Activated CD4-positive, alpha-beta T cell treated with anti-CD3 and anti-CD28 coated beads, Interleukin-2, amount 10 ng/mL, durations not matched to agents 7 days and 5 days (primary cell): ENCODE measurements around the gene ESR1. TPM values are rescaled to one million over a fixed set of nuclear protein-coding genes. Genes with fewer than 3 reads are reported as not detected.
"Not testable (repeated sequence)": the region's sequence is repeated elsewhere in the genome, so short reads cannot be mapped to it uniquely, and the experiment has no call there.

Experiments used
- CTCF ChIA-PET: fragments of 350-600 bp; sonication (Branson Sonifier 250); formaldehyde crosslinking; loops from one replicate; lab custom pipeline; 2021; ENCODE audit warnings: antibody characterized with exemption; lab: Charles Lee
- POLR2A ChIA-PET: fragments of 350-600 bp; sonication (Branson Sonifier 250); formaldehyde crosslinking; loops from one replicate; lab custom pipeline; 2021; ENCODE audit warnings: antibody characterized with exemption; lab: Charles Lee
- DNase-seq: peaks from one replicate; pipeline ENCODE4 v3.0.0-alpha.2; 2020
- H3K27ac Mint-ChIP-seq: one replicate; pipeline ENCODE4 v1.8.0; 2021; ENCODE audit warnings: mild to moderate bottlenecking, moderate library complexity, mixed read lengths
- H3K27me3 Mint-ChIP-seq: one replicate; pipeline ENCODE4 v1.8.0; 2021; ENCODE audit warnings: mixed read lengths
- H3K36me3 Mint-ChIP-seq: one replicate; pipeline ENCODE4 v1.8.0; 2021; ENCODE audit warnings: low read depth, mixed read lengths
- H3K4me1 Mint-ChIP-seq: one replicate; pipeline ENCODE4 v1.8.0; 2021; ENCODE audit warnings: mixed read lengths
- H3K4me3 Mint-ChIP-seq: one replicate; pipeline ENCODE4 v1.8.0; 2021; ENCODE audit warnings: mild to moderate bottlenecking, moderate library complexity, mixed read lengths
- H3K9me3 Mint-ChIP-seq: one replicate; pipeline ENCODE4 v1.8.0; 2021; ENCODE audit warnings: mixed read lengths
- total RNA-seq, 2 experiments: library from RNA; stranded (reverse); gene quantifications; one replicate each; pipeline ENCODE4 v1.2.3, GENCODE V29; 2021

ESR1 gene
- total RNA-seq, 2 experiments from 2014 or later: 1.00 to 2.2 TPM

- Mint-ChIP-seq H3K9me3 (no peaks in the 10 kb centered on the region), H3K4me3 (no peak overlapping the region), H3K4me1 (peaks cover 2% of the 10 kb centered on the region), H3K27me3 (no peaks in the 10 kb centered on the region), H3K27ac (no peak overlapping the region), H3K36me3 (peaks cover 63% of the 10 kb centered on the region)
- DNase-seq: no peak
- POLR2A ChIA-PET: no interaction called here
- CTCF ChIA-PET: interaction anchor here (1.1 kb wide), 1 partner anchor 30 kb away, joined by 3 read pairs; no protein-coding TSS in a partner anchor
Observed at GRCh38 chr6:152129691-152130151, 322.2 kb downstream of the ESR1 start.

GRCh38 chr6:152130441-152130840 is 323.0 kb downstream of the ESR1 start:
- ChIA-PET CTCF (interaction anchor here (1.1 kb wide), 1 partner anchor 31 kb away, joined by 3 read pairs; no protein-coding TSS in a partner anchor), POLR2A (no interaction called here)
- Mint-ChIP-seq H3K36me3 (peaks cover 67% of the 10 kb centered on the region), H3K27me3 (no peaks in the 10 kb centered on the region), H3K9me3 (no peaks in the 10 kb centered on the region), H3K4me1 (peaks cover 2% of the 10 kb centered on the region), H3K27ac (no peak overlapping the region), H3K4me3 (no peak overlapping the region)
- DNase-seq: no peak

- no peak for DNase-seq
- ChIA-PET POLR2A (no interaction called here), CTCF (no interaction called here)
- Mint-ChIP-seq H3K27ac (no peak overlapping the region), H3K9me3 (no peaks in the 10 kb centered on the region), H3K36me3 (peaks cover 78% of the 10 kb centered on the region), H3K4me1 (no peaks in the 10 kb centered on the region), H3K4me3 (no peak overlapping the region), H3K27me3 (no peaks in the 10 kb centered on the region)
Observed at GRCh38 chr6:152135755-152136448, 328.4 kb downstream of the ESR1 start.

GRCh38 chr6:152136449-152136825 is 329.0 kb downstream of the ESR1 start:
- ChIA-PET CTCF (no interaction called here), POLR2A (no interaction called here)
- Mint-ChIP-seq H3K27ac (no peak overlapping the region), H3K4me3 (no peak overlapping the region), H3K36me3 (peaks cover 80% of the 10 kb centered on the region), H3K27me3 (no peaks in the 10 kb centered on the region), H3K4me1 (no peaks in the 10 kb centered on the region), H3K9me3 (no peaks in the 10 kb centered on the region)
- DNase-seq: no peak

GRCh38 chr6:152138344-152138743 is 330.9 kb downstream of the ESR1 start:
- DNase-seq, H3K27me3 Mint-ChIP-seq, H3K27ac Mint-ChIP-seq, H3K9me3 Mint-ChIP-seq, POLR2A ChIA-PET, H3K4me1 Mint-ChIP-seq, H3K4me3 Mint-ChIP-seq: not testable (repeated sequence)
- CTCF ChIA-PET: interaction anchor here (1.2 kb wide), 1 partner anchor 27 kb away, joined by 3 read pairs; no protein-coding TSS in a partner anchor
- peaks cover 64% of the 10 kb centered on the region for H3K36me3 Mint-ChIP-seq

GRCh38 chr6:152142105-152142504 is 334.6 kb downstream of the ESR1 start:
- ChIA-PET CTCF (interaction anchor here (1.4 kb wide), 1 partner anchor 18 kb away, joined by 4 read pairs; no protein-coding TSS in a partner anchor), POLR2A (no interaction called here)
- H3K4me3 Mint-ChIP-seq: no peak overlapping the region
- H3K4me1 Mint-ChIP-seq: no peaks in the 10 kb centered on the region
- no peaks in the 10 kb centered on the region for H3K9me3 Mint-ChIP-seq
- H3K27me3 Mint-ChIP-seq: no peaks in the 10 kb centered on the region
- no peak for DNase-seq
- H3K36me3 Mint-ChIP-seq: peaks cover 48% of the 10 kb centered on the region
- H3K27ac Mint-ChIP-seq: no peak overlapping the region

GRCh38 chr6:152143359-152143758 is 335.9 kb downstream of the ESR1 start:
- Mint-ChIP-seq H3K27ac (no peak overlapping the region), H3K36me3 (peaks cover 48% of the 10 kb centered on the region), H3K27me3 (no peaks in the 10 kb centered on the region), H3K4me1 (no peaks in the 10 kb centered on the region), H3K4me3 (no peak overlapping the region), H3K9me3 (no peaks in the 10 kb centered on the region)
- POLR2A ChIA-PET: no interaction called here
- DNase-seq: no peak
- CTCF ChIA-PET: interaction anchor here (3.6 kb wide), 1 partner anchor 10 kb away, joined by 9 read pairs; no protein-coding TSS in a partner anchor

- H3K27ac Mint-ChIP-seq: no peak overlapping the region
- H3K9me3 Mint-ChIP-seq: no peaks in the 10 kb centered on the region
- no peak overlapping the region for H3K4me3 Mint-ChIP-seq
- no peak for DNase-seq
- H3K4me1 Mint-ChIP-seq: peaks cover 1% of the 10 kb centered on the region
- POLR2A ChIA-PET: no interaction called here
- H3K36me3 Mint-ChIP-seq: peaks cover 52% of the 10 kb centered on the region
- no peaks in the 10 kb centered on the region for H3K27me3 Mint-ChIP-seq
- CTCF ChIA-PET: no interaction called here
Observed at GRCh38 chr6:152146385-152146784, 338.9 kb downstream of the ESR1 start.

- Mint-ChIP-seq H3K4me1 (peaks cover 1% of the 10 kb centered on the region), H3K27ac (no peak overlapping the region), H3K4me3 (no peak overlapping the region), H3K36me3 (peaks cover 60% of the 10 kb centered on the region), H3K27me3 (no peaks in the 10 kb centered on the region), H3K9me3 (no peaks in the 10 kb centered on the region)
- ChIA-PET POLR2A (no interaction called here), CTCF (no interaction called here)
- no peak for DNase-seq
Observed at GRCh38 chr6:152147269-152147668, 339.8 kb downstream of the ESR1 start.

- CTCF ChIA-PET: interaction anchor here (0.6 kb wide), 1 partner anchor 48 kb away, joined by 3 read pairs; no protein-coding TSS in a partner anchor
- POLR2A ChIA-PET: no interaction called here
Observed at GRCh38 chr6:152148412-152148811, 340.9 kb downstream of the ESR1 start.

GRCh38 chr6:152150196-152150595 is 342.7 kb downstream of the ESR1 start:
- no peaks in the 10 kb centered on the region for H3K9me3 Mint-ChIP-seq
- CTCF ChIA-PET: no interaction called here
- no peak overlapping the region for H3K27ac Mint-ChIP-seq
- H3K27me3 Mint-ChIP-seq: no peaks in the 10 kb centered on the region
- H3K4me1 Mint-ChIP-seq: peaks cover 1% of the 10 kb centered on the region
- H3K4me3 Mint-ChIP-seq: no peak overlapping the region
- POLR2A ChIA-PET: no interaction called here
- no peak for DNase-seq
- H3K36me3 Mint-ChIP-seq: peaks cover 65% of the 10 kb centered on the region

More at GRCh38 chr6:152148412-152148811, 340.9 kb downstream of the ESR1 start:
- peaks cover 1% of the 10 kb centered on the region for H3K4me1 Mint-ChIP-seq
- H3K27ac Mint-ChIP-seq: no peak overlapping the region
- H3K36me3 Mint-ChIP-seq: peaks cover 61% of the 10 kb centered on the region
- no peak overlapping the region for H3K4me3 Mint-ChIP-seq
- no peak for DNase-seq
- H3K9me3 Mint-ChIP-seq: no peaks in the 10 kb centered on the region
- no peaks in the 10 kb centered on the region for H3K27me3 Mint-ChIP-seq

- DNase-seq: no peak
- CTCF ChIA-PET: interaction anchor here (1.7 kb wide), 1 partner anchor 19 kb away, joined by 3 read pairs; no protein-coding TSS in a partner anchor
- POLR2A ChIA-PET: no interaction called here
- Mint-ChIP-seq H3K4me3 (no peak overlapping the region), H3K27me3 (no peaks in the 10 kb centered on the region), H3K4me1 (peaks cover 1% of the 10 kb centered on the region), H3K9me3 (no peaks in the 10 kb centered on the region), H3K27ac (no peak overlapping the region), H3K36me3 (peaks cover 63% of the 10 kb centered on the region)
Observed at GRCh38 chr6:152151920-152152319, 344.4 kb downstream of the ESR1 start.

GRCh38 chr6:152154559-152155356 is 347.3 kb downstream of the ESR1 start:
- no peak for DNase-seq
- no peaks in the 10 kb centered on the region for H3K9me3 Mint-ChIP-seq
- H3K4me1 Mint-ChIP-seq: no peaks in the 10 kb centered on the region
- peaks cover 57% of the 10 kb centered on the region for H3K36me3 Mint-ChIP-seq
- CTCF ChIA-PET: interaction anchor here (1.6 to 2.1 kb wide), 2 partner anchors 10 to 12 kb away, joined by 4 to 9 read pairs; no protein-coding TSS in a partner anchor
- no peaks in the 10 kb centered on the region for H3K27me3 Mint-ChIP-seq
- H3K27ac Mint-ChIP-seq: no peak overlapping the region
- POLR2A ChIA-PET: no interaction called here
- H3K4me3 Mint-ChIP-seq: no peak overlapping the region
